ENCODE results near the gene JAZF1. TPM values are rescaled to one million over a fixed set of nuclear protein-coding genes. Genes with fewer than 3 reads are reported as not detected.

The JAZF1 gene
- total RNA-seq, 1 donor from 2014 or later = 3.1 TPM

DNA sequence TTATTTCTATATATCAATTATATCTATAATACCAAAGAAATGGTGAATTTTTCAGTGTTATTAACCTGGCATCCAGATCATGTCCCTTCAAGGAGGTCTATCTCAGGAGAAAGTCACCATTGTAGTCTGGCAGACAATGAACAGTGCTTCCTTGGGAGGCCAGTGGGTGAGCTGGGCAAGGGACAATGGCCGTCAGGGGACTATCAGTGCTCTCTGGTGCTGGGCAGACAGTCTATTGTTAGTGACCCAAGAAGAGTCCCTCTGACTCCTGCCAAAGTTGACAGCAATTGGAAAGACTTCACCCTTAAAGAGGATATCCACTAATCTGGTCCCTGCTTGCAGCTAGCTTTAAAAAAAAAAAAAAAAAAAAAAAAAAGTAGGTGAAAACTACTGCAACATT lies 7.1 kb downstream of the JAZF1 start:
- H3K36me3 Mint-ChIP-seq (ENCODE audit: low read depth) = no peaks in the 10 kb centered on the region
- H3K27me3 Mint-ChIP-seq (ENCODE audit: low read depth) = peaks cover 9% of the 10 kb centered on the region
- no peak overlapping the region for H3K27ac Mint-ChIP-seq (ENCODE audit: unreplicated experiment)
- no peak overlapping the region for H3K4me3 Mint-ChIP-seq
- no peak for DNase-seq (ENCODE audit: low read depth, low spot score)
- no peaks in the 10 kb centered on the region for H3K9me3 Mint-ChIP-seq
- no peak for TF ChIP-seq CTCF (conservative IDR thresholded peaks at IDR 0.05)
- H3K4me1 Mint-ChIP-seq = peaks cover 14% of the 10 kb centered on the region

GRCh38 chr7:28172958-28173357 lies 7.6 kb downstream of the JAZF1 start:
- H3K27me3 Mint-ChIP-seq (ENCODE audit: low read depth) = peaks cover 9% of the 10 kb centered on the region
- TF ChIP-seq CTCF (conservative IDR thresholded peaks at IDR 0.05) = no peak
- H3K27ac Mint-ChIP-seq (ENCODE audit: unreplicated experiment) = no peak overlapping the region
- no peaks in the 10 kb centered on the region for H3K36me3 Mint-ChIP-seq (ENCODE audit: low read depth)
- H3K4me1 Mint-ChIP-seq = peaks cover 14% of the 10 kb centered on the region
- DNase-seq (ENCODE audit: low read depth, low spot score) = no peak
- peak overlapping the region; percentile 27 for H3K4me3 Mint-ChIP-seq
- H3K9me3 Mint-ChIP-seq = no peaks in the 10 kb centered on the region

DNA sequence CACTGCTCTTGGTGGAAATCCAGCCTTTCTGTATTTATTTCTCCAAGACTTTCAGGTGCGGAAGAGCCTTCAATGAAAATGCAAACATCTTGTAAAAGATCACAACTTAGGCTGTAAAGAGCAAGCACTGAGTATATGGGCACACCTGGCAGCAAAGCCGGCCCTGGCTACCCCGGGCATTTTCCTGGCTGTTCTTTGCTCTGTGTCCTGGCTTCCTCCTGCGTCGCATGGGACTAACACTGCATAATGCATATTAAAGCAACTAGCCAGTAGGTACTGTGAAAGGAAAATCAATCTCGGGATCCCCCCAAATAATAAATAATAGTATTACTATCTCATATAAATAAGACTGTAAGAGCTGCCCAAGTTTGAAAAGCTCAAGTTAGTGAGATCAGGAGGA lies 9.9 kb downstream of the JAZF1 start:
- no peak for TF ChIP-seq CTCF (conservative IDR thresholded peaks at IDR 0.05)
- Mint-ChIP-seq H3K4me3 (no peak overlapping the region), H3K27ac (ENCODE audit: unreplicated experiment) (no peak overlapping the region), H3K4me1 (peaks cover 15% of the 10 kb centered on the region), H3K9me3 (no peaks in the 10 kb centered on the region), H3K36me3 (ENCODE audit: low read depth) (no peaks in the 10 kb centered on the region), H3K27me3 (ENCODE audit: low read depth) (peaks cover 2% of the 10 kb centered on the region)
- no peak for DNase-seq (ENCODE audit: low read depth, low spot score)

DNA sequence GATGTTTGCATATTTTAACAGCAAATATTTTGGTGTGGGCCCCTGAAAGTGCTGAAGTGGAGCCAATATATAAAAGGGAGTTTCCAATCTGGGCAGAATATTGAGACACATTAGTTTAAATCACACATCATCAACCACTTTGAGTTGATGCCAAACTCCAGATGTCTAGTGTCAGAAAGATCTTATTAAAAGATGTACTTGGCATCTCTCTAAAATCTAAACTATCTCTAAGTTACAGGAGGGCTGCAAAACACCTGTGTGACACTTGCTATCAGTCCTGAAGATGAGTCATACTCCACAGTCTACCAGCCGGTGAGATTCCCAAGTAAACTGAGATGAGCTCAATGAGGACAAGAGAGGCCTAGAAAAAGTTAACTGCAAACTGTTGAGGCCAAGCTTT lies 11.4 kb downstream of the JAZF1 start:
- Mint-ChIP-seq H3K4me1 (peaks cover 18% of the 10 kb centered on the region), H3K36me3 (ENCODE audit: low read depth) (no peaks in the 10 kb centered on the region)

GRCh38 chr7:28168393-28169158 lies 12.0 kb downstream of the JAZF1 start:
- H3K27ac Mint-ChIP-seq (ENCODE audit: unreplicated experiment) = no peak overlapping the region
- no peak for DNase-seq (ENCODE audit: low read depth, low spot score)
- no peaks in the 10 kb centered on the region for H3K27me3 Mint-ChIP-seq (ENCODE audit: low read depth)
- H3K4me3 Mint-ChIP-seq = no peak overlapping the region
- no peaks in the 10 kb centered on the region for H3K9me3 Mint-ChIP-seq
- TF ChIP-seq CTCF (conservative IDR thresholded peaks at IDR 0.05) = no peak
- H3K4me1 Mint-ChIP-seq = peaks cover 13% of the 10 kb centered on the region
- H3K36me3 Mint-ChIP-seq (ENCODE audit: low read depth) = no peaks in the 10 kb centered on the region

More for the DNA sequence above, 11.4 kb downstream of the JAZF1 start:
- no peak for DNase-seq (ENCODE audit: low read depth, low spot score)
- Mint-ChIP-seq H3K27me3 (ENCODE audit: low read depth) (peaks cover 2% of the 10 kb centered on the region), H3K9me3 (no peaks in the 10 kb centered on the region), H3K4me3 (no peak overlapping the region), H3K27ac (ENCODE audit: unreplicated experiment) (no peak overlapping the region)
- no peak for TF ChIP-seq CTCF (conservative IDR thresholded peaks at IDR 0.05)
